ENCODE data around the gene SYVN1.

DNA sequence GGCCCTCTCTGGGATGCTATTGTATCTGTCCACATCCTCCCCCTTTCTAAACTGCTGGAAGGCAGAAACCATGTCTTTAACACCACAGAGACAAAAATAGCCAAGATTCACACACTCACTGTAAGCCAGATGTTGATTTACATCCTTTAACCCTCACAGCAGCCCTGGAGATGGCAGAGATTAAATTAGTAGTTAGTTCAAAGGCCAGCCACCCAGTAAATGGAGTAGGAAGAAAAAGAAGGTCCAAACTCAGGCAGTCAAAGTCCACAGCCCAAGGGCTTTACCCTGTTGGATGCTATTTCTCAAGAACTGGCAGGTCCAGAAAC is 14.7 kb downstream of the SYVN1 start:
- TF ChIP-seq, protein P1, sequence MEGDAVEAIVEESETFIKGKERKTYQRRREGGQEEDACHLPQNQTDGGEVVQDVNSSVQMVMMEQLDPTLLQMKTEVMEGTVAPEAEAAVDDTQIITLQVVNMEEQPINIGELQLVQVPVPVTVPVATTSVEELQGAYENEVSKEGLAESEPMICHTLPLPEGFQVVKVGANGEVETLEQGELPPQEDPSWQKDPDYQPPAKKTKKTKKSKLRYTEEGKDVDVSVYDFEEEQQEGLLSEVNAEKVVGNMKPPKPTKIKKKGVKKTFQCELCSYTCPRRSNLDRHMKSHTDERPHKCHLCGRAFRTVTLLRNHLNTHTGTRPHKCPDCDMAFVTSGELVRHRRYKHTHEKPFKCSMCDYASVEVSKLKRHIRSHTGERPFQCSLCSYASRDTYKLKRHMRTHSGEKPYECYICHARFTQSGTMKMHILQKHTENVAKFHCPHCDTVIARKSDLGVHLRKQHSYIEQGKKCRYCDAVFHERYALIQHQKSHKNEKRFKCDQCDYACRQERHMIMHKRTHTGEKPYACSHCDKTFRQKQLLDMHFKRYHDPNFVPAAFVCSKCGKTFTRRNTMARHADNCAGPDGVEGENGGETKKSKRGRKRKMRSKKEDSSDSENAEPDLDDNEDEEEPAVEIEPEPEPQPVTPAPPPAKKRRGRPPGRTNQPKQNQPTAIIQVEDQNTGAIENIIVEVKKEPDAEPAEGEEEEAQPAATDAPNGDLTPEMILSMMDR (IDR thresholded peaks at IDR 0.05): no peak
- TF ChIP-seq POLR2A (IDR thresholded peaks at IDR 0.05): no peak
